GM18508 (cell line): Measurements from ENCODE around the gene ASNS.
"Not testable (repeated sequence)": the region's sequence is repeated elsewhere in the genome, so short reads cannot be mapped to it uniquely, and the experiment has no call there.

ENCODE experiments used
- ATAC-seq: cut with Tn5 transposase; IDR thresholded peaks from one replicate; pipeline ENCODE4 v1.9.1; 2021; ENCODE audit warnings: moderate number of reproducible peaks; ENCODE audit not compliant: insufficient read depth, unreplicated experiment

Gene ASNS

GRCh38 chr7:97872025-97872669 lies at the start of gene ASNS:
Gene ASNS (minus strand): TSS chr7:97872408. CDS start chr7:97869156, 3,252 bp downstream.
- ATAC-seq, result peak; percentile 99

- ATAC-seq, result not testable (repeated sequence)
Observed at GRCh38 chr7:97921254-97921653, 49.0 kb upstream of the ASNS start.

- not testable (repeated sequence) for ATAC-seq
Observed at GRCh38 chr7:97915267-97915666, 43.1 kb upstream of the ASNS start.

- not testable (repeated sequence) for ATAC-seq
Observed at GRCh38 chr7:97912294-97912693, 40.1 kb upstream of the ASNS start.

- ATAC-seq, result not testable (repeated sequence)
Observed at GRCh38 chr7:97896893-97897292, 24.7 kb upstream of the ASNS start.

- ATAC-seq, result not testable (repeated sequence)
Observed at GRCh38 chr7:97891721-97892120, 19.5 kb upstream of the ASNS start.

- ATAC-seq, result not testable (repeated sequence)
Observed at GRCh38 chr7:97879527-97879926, 7.3 kb upstream of the ASNS start.

- ATAC-seq, result not testable (repeated sequence)
Observed at GRCh38 chr7:97874894-97875293, 2.7 kb upstream of the ASNS start.

GRCh38 chr7:97873606-97874005 lies 1.4 kb upstream of the ASNS start:
- ATAC-seq, result no peak

GRCh38 chr7:97871659-97872024 lies 566 bp downstream of the ASNS start:
- peak; percentile 10 for ATAC-seq

GRCh38 chr7:97868788-97869187 lies 3.4 kb downstream of the ASNS start:
- ATAC-seq, result no peak

- no peak for ATAC-seq
Observed at GRCh38 chr7:97868314-97868713, 3.9 kb downstream of the ASNS start.

- no peak for ATAC-seq
Observed at GRCh38 chr7:97865104-97865503, 7.1 kb downstream of the ASNS start.

GRCh38 chr7:97859606-97860204 lies 12.5 kb downstream of the ASNS start:
- ATAC-seq, result no peak

- no peak for ATAC-seq
Observed at GRCh38 chr7:97858221-97858620, 14.0 kb downstream of the ASNS start.

GRCh38 chr7:97857544-97857943 lies 14.7 kb downstream of the ASNS start:
- no peak for ATAC-seq

- ATAC-seq, result no peak
Observed at GRCh38 chr7:97851683-97852082, 20.5 kb downstream of the ASNS start.

GRCh38 chr7:97850262-97851031 lies 21.8 kb downstream of the ASNS start:
- not testable (repeated sequence) for ATAC-seq

- ATAC-seq, result no peak
Observed at GRCh38 chr7:97847791-97848190, 24.4 kb downstream of the ASNS start.

GRCh38 chr7:97846945-97847344 lies 25.3 kb downstream of the ASNS start:
- no peak for ATAC-seq

- no peak for ATAC-seq
Observed at GRCh38 chr7:97845622-97846203, 26.5 kb downstream of the ASNS start.
